HG03571 (cell line): ENCODE results near the gene NRG3.
"Not testable (repeated sequence)": the region's sequence is repeated elsewhere in the genome, so short reads cannot be mapped to it uniquely, and the experiment has no call there.

Source experiments
- ATAC-seq: cut with Tn5 transposase; IDR thresholded peaks from one replicate; pipeline ENCODE4 v1.9.1; 2021; ENCODE audit not compliant: unreplicated experiment

The NRG3 gene

DNA sequence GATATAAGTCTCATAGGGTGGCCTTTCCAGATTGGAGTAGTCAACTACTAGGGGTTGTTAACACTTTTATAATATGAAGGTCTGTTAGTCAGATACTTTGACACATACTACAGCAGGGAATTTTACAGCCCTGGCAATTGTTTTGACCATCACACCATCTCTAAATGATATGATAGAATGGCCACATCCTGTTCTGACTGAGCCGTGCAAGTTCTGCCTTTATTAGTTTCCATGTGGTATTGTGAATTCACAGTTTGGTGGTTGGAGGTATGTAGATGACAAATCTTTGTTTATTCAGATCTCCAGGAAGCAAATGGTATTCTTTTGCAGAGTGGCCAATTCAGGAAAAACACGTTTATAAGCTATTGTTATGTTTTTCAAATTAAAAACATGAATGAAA is 83.0 kb downstream of the NRG3 start:
- ATAC-seq, result no peak

DNA sequence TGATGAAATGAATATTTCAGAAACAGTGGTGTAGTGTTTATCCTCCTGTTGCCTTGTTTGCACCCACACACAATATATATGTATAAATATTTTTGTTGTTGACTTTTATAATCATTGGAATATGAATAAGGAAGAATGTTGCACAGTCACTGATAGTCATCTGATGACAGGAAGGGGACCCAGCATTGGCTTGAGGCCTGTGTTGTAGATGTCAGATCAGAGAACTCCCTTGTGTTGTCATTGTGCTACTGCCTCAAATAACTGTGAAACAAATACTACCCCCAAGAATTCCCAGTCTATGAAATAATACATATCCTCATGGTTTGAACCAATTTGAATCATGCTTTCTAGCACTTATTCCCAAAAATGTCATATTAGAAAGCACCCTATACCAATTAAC is 84.0 kb downstream of the NRG3 start:
- ATAC-seq, result no peak

DNA sequence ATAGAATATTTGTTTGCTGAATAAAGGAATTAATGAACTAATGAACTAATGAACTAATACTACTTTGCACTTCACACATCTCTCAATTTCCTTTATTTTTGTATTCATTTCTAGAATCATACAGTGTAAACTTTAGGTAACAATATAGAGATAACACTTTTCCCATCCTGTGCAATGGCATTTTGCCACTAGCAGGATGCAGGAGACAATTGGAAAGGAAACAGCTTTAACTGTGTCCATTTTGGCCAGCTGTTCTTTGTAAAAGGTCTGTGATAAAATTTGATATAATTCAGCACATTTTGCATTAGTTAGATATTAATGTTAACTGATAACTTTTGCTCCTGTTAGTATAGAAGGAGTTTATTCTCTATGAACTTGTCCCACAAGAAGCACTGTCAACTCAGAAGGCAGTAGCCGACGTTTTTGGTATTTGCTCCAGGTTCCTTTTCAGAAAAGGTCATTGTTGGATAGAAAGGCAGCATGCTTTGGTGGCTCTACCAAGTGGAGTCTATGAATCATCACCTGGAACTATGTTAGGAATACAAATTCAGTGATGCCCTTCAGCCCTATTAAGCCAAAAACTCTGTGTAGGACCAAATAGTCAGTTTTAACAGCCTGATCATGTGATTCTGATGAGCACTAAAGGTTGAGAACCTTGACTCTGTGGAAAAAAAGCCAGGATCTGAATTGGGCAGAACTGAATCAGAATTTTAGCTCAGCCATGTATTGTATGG is 86.6 kb downstream of the NRG3 start:
- ATAC-seq, result no peak

DNA sequence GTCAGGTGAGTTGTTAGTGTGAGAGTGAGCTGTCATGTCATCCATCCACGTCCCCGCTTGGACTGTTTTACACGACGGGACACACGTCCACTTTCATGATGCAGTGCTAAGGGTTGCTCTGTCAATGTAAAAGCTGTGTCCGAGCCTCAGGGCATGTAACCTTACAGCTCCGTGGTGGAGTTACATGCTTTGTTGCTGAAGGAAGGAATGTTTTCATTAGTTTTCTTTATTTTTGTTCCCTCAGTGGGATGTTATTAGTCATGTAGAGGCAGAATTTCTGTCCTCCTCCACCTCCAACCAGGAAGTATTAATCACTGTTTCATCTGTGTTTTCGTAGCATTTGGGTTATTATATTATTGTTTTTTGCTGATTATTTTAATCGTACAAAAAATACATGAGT is 88.6 kb downstream of the NRG3 start:
- ATAC-seq, result no peak

DNA sequence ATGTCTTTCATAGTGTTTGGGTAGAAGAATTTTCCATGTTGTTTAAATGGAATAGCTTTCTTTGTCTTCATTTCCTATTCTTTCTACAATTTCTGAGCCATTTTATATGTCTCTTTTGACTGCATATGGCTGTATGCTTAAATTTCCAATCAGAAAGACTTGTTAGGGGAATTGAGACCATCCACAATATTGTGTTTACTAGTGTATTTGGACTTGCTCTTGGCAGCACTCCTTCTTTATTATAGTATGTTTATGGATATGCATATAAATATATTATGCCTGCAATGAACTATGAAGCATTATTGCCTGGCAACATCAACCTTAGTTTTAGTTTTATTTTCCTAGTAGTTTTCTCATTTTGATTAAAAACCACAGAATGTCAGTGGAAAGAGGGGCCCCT is 92.7 kb downstream of the NRG3 start:
- ATAC-seq, result no peak

DNA sequence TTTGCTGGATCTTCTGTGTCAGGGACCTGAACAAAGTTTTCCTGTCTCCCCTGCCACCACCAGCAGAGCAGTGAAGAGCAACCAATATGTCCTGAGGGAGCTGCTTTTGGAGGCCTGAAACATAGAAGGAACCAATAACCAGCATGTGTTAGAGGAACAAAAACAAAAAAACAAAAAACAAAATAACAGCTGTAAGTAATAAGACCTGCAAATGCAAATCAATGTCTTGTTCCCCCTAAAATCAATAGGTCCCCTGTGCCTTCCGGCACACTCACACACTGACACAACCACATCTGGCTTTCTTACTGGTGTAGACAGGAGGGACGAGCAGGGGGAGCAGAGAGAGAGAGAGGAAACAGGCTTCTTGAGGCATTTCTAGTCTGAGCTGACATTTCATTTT is 94.1 kb downstream of the NRG3 start:
- no peak for ATAC-seq

DNA sequence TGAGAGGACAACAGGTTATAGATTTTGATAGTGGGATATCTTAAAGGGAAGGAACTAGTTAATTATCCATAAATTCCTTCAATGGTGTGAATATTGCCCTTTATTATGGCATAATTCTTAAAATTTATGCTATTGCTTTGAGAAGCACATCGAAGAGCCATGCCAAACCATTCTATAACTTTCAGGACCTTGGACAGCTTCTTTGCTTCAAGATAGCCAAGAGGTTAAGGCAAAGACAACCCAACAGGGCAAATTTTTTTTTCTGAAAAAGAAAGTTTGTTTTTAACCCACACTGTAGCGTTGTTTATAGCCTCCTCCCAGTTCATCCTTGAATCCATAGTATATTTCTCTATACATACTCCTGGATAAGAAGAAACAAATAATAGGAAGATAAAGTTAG is 103.2 kb downstream of the NRG3 start:
- no peak for ATAC-seq

DNA sequence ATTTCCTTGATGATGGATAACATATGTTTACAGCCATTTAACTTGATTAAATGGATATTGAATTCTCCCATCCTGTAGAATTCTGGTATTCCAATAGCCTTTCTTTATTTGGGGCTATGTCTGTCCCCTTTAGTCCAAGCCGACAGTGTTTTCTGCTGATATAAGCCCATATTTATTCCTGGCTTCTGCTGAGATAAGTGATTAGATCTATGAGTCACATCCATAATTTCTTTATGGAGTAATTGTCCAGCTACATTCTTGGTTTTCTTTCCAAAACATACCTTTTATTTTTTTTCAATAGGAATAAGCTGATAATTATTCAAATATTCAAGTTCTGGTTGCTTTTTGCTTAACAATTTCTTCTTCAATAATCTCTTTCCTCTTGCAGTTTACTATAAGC is 106.7 kb downstream of the NRG3 start:
- ATAC-seq, result no peak

DNA sequence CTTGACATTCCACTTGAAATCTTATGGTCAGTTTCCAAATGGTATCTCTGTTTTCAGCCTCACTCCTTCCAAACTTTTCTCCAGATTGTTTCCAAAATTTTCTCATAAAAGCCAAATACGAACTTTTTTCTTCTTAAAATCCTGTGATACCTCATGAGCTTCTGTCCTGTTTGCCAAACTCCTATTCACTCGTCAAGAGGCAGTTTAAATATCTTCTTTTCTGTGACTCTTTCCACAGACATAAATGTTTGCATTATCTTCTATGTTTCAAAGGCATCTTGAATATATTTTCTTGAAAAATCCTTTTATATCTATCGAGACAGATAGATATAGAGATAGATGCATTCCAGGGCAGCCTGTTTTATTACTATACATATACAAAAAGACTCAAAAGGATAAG is 109.4 kb downstream of the NRG3 start:
- ATAC-seq, result no peak

DNA sequence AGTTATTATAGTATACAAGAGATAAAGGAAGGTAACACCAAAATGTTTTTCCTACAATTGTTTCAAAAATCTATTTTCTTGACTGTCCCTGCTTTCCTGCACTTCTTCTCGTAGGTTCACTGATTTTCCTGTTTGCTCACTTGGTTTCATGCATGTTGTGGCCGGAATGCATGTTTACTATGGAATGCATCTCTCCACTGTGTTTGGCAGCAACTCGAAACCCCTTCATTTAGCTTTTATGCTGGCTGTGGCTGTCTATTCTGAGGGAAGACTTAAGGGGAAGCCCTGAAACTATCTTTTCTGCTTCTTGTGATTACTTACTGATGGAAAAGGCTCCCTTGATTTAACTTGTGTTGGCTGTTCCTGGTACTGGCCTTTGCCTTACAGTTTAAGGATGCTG is 120.3 kb downstream of the NRG3 start:
- no peak for ATAC-seq

DNA sequence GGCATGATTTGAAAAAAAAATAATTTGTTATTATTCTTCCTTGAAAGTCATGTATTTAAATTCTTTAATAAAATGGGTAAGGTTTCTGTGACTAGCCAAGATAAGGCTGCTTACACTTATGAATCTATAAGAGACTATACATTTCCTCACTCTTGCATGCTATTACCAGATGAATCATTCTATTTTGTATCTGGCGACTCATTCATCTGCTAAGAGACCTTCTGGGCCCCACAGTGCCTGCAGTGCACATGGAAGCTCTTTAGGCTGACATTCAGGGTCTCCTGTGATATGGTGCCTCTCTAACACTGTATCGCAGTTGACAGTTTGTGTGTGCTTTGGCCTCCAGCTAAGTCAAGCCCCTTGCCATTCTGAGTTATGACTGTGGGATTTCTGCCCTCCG is 121.9 kb downstream of the NRG3 start:
- no peak for ATAC-seq

DNA sequence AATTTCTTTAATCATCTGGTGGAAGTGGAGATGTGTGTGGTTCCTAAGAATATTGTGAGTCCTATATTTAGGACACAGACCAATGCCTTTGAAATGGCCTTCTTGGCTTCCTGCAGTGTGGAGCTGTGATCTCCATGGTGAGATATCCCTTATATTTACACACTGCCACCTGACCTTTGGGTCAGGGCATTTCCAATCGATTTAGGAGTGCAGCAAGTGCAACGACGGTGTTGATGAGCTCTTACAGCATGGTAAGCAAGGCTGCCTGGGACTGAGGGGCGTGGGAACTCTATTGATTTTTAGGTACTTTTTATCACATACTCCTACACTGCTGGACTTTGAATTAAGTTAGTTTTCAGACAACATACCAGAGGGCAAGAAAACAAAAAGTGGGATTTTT is 146.0 kb downstream of the NRG3 start:
- no peak for ATAC-seq

DNA sequence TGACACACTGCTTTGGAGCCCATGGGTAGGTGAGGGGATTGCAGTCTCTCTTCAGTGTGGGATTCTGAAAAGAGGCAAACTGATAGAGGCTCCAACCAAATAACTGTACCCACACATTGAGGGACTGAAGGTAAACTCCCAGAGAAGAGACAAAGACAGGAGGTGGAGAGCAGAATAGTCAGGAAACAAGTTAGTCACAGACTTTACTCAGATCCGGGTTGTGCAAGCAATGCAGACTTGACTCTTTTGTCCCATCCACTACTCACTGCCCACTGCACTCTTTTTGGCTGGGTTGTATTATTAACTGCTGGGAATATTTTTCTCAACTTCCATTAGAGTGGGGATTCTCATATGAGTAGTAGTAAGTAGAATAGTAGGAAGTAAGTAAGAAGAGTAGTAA is 152.7 kb downstream of the NRG3 start:
- ATAC-seq, result no peak

DNA sequence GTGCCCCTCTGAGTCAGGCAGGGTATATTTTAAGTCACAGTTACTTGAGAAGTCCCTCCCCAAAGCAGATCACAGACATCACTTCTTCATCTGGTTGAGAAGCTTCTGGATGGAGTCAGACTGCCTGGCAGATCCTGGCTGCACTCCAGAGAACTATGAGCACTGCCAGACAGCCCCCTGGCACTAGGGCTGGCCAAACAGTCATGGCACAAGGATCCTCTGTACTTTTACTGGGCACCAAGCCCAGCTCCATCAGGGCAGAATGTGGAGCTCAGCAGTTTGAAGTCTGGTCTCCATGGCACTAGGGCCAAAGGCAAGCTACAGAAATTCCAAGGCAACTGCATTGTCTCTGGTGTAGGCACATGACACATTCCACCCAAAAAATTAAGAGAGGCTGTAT is 162.1 kb downstream of the NRG3 start:
- ATAC-seq, result no peak

DNA sequence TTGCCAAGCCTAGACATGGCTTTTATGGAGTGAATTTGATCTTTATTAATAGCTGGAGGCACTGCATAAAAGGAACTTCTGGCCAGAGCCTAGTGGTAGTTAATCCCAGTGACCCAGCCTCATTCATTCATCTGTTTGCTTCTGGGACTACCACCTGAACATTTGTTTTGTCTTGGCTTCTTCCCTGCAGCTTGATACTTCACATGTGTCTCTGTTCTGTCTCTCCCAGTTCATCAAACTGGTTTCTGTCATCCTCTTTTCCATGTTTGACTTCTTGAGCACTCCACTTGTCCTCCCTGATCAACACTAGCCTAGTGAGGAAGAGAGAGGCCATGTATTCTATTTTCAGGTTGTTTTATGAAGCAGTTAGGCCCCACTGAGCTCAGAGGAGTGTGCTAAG is 163.6 kb downstream of the NRG3 start:
- ATAC-seq, result no peak

DNA sequence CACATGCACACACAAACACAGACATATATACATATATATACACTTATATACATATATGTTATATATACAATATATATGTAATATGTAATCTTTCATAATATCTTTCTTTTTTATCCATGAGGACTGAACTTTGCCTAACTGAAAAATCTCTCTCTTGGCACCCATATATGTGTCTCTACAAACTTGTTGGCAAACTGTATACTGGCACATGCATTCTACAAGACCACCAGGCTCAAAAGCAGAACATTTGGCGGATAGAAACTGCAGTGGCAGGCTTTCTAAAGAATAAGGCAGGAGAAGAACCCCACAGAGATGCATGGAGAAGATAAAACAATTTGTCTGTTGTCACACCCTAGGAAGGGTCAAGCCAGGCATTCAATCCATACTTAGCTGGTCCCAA is 165.3 kb downstream of the NRG3 start:
- ATAC-seq, result no peak

DNA sequence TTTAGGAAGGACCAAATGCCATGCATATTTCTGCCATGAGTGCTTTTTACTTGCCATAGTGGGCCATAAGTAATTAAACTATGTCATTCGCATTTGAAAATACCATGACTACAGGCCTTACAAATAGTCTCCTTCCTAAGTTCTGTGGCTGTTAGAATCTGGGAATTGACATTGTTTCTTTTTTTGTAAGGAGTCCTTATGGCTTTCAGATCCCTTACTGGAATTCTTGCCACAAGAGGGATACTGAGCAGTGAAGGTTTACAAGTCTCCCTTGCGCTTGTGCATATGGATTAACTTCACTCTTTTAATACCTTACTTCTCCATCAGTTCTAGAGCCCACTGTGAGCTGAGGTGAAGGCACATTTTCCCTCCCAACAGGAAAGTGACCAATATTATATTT is 166.0 kb downstream of the NRG3 start:
- ATAC-seq, result no peak

DNA sequence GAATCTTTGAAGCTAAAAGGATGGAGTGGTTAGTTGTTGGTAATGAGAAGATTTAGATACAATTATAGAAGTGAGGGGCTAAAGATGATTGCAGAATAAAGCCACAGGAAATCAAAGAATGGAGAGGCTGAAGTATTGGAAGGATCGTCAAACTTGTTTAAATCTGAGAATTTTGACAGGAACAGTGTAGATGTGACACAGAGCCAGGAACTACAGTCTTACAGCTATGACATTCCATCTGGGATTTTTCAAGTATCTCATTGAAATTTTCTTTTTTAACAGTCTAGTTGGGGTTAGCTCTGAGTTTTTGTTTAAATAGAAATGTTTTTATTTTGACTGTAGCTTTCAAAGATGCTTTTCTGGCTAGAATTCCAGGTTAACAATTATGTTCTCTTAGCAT is 181.4 kb downstream of the NRG3 start:
- no peak for ATAC-seq

DNA sequence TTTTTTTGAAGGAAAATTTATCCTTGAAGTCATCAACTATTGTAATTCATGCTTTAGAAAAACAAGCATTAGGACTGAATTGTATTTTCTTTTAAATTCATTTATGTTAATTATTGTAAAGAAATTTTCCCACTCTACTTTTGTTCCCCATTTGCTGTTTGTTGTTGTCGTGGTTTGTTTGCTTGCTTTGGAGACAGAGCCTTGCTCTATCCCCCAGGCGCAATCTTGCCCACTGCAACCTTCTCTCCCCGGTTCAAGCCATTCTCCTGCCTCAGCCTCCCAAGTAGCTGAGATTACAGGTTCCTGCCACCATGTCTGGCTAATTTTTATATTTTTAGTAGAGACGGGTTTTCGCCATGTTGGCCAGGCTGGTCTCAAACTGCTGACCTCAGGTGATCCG is 192.2 kb downstream of the NRG3 start:
- not testable (repeated sequence) for ATAC-seq

DNA sequence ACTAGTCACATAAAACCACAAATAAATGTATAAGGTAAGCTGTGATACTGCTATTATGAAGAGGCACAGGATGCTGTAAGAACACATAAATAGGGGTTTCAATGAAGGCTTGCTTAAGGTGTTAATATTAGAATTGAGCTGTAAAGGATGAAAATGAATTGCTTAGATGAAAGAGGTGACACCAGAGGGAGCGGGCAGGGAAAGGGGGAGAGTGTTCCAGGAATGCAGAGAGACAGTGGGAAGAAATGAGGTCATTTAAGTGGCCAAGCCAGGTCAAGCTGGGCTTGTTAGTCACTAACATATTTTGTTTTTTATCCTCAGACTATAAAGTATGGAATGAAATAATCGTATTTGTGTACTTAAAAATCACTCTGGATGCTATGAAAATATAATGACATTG is 193.5 kb downstream of the NRG3 start:
- ATAC-seq, result no peak

DNA sequence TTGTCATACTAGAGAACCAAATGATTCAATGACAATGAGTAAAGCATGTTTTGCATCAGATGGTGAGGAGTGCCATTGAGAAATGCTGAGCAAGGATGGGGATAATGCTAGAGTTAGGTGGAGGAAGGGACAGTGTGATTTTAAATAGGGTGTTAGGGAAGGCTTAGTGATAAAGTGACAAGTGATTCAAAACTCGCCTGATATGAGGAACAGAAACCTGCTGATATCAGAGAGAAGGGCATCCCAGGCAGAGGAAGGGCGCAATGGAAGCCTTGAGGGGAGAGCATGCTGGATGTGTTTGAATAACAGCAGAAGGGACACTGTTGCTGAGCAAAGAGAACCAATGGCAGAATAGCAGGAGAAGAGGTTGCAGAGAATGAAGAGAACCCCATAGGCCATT is 196.2 kb downstream of the NRG3 start:
- no peak for ATAC-seq

DNA sequence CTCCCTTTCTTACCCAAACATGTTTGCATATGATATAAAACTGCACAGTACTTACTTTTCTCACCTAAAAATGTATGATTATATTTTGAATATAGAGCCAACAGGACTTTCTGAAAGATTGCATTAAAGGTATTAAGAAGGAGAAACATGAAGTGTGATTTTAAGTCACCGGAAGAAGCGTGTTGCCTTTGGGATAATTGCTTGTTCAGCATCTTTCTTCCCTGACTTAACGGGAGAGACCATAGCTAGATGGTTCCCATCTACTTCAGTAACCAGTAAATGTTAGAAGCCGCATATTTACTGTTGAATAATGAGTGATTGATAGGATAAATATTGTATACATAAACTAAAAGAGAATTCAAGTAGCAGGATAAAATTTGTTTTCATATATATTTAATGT is 197.1 kb downstream of the NRG3 start:
- ATAC-seq, result no peak

DNA sequence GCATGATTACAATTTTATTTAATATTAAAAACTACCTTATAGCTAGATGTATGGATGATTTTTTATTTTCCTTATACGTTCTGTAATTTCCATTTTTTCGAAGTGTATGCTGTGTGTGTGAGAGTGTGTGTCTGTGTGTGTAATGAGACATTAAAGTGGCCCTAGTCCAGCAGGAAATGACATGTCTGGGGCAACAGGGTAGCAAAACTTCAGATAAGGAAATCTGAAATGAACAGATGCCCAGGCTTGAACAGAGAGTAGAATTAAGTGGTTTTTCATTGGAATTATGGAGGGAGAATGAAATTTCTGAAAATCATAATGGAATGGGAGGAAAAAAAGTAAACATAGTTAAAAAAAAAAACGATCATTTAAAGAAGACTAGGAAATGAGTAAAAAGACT is 200.6 kb downstream of the NRG3 start:
- no peak for ATAC-seq

DNA sequence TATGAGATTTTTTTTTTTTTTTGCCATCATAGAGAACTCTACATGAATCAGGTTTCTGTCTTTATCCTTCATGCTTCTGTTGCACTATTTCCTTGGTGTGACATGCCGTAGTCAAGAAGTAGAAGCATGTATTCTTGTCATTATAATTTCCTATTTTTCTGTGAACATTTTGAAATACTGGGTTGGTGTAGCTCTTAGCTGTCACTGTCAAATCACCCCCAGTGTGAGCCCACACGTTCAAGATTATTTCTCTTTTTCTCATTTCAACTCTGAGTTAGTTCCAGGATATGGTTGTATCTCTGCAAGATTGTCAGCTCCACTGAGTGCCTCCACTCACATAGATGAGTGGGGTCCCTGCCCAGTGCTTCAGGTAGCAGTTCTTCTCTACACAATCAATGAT is 209.5 kb downstream of the NRG3 start:
- no peak for ATAC-seq
